Activated naive CD8-positive, alpha-beta T cell treated with anti-CD3 and anti-CD28 coated beads, Interleukin-2, amount 10 ng/mL, durations not matched to agents 7 days and 5 days (primary cell): ENCODE measurements around the gene LONP1. TPM values are rescaled to one million over a fixed set of nuclear protein-coding genes. Genes with fewer than 3 reads are reported as not detected.
"Not testable (repeated sequence)": the region's sequence is repeated elsewhere in the genome, so short reads cannot be mapped to it uniquely, and the experiment has no call there.

ENCODE experiments used
- ATAC-seq: fragments of 150-1000 bp; cut with Tn5 transposase; one replicate; pipeline ENCODE4 v1.10.0; 2021; ENCODE audit warnings: low read depth, moderate library complexity
- POLR2A ChIA-PET: fragments of 350-600 bp; sonication (Branson Sonifier 250); formaldehyde crosslinking; loops from one replicate; lab custom pipeline; 2021; ENCODE audit warnings: antibody characterized with exemption; lab: Charles Lee
- DNase-seq: peaks from one replicate; pipeline ENCODE4 v3.0.0; 2021
- H3K27ac Mint-ChIP-seq: one replicate; pipeline ENCODE4 v1.8.0; 2022; ENCODE audit warnings: mild to moderate bottlenecking, mixed read lengths
- H3K27me3 Mint-ChIP-seq: one replicate; pipeline ENCODE4 v1.8.0; 2022; ENCODE audit warnings: mild to moderate bottlenecking, moderate library complexity, mixed read lengths
- H3K36me3 Mint-ChIP-seq: one replicate; pipeline ENCODE4 v1.8.0; 2021; ENCODE audit warnings: mild to moderate bottlenecking, mixed read lengths
- H3K4me1 Mint-ChIP-seq: one replicate; pipeline ENCODE4 v1.8.0; 2021; ENCODE audit warnings: mixed read lengths
- H3K4me3 Mint-ChIP-seq: one replicate; pipeline ENCODE4 v1.8.0; 2022; ENCODE audit warnings: mild to moderate bottlenecking, moderate library complexity, mixed read lengths
- H3K9me3 Mint-ChIP-seq: one replicate; pipeline ENCODE4 v1.8.0; 2021; ENCODE audit warnings: mixed read lengths
- total RNA-seq, 2 experiments: library from RNA; stranded (reverse); gene quantifications; one replicate each; pipeline ENCODE4 v1.2.3, GENCODE V29; 2021

Gene LONP1
- total RNA-seq, 2 experiments from 2014 or later = 112 to 120 TPM

- H3K36me3 Mint-ChIP-seq, POLR2A ChIA-PET, H3K27ac Mint-ChIP-seq, H3K4me1 Mint-ChIP-seq, DNase-seq, H3K9me3 Mint-ChIP-seq, H3K4me3 Mint-ChIP-seq, ATAC-seq, H3K27me3 Mint-ChIP-seq: not testable (repeated sequence)
Observed at GRCh38 chr19:5733172-5733571, 13.2 kb upstream of the LONP1 start.

GRCh38 chr19:5727453-5728050 lies 7.6 kb upstream of the LONP1 start:
- no peaks in the 10 kb centered on the region for H3K4me1 Mint-ChIP-seq
- ATAC-seq (no peak), DNase-seq (no peak)
- peaks cover 8% of the 10 kb centered on the region for H3K27me3 Mint-ChIP-seq
- H3K4me3 Mint-ChIP-seq = no peak overlapping the region
- H3K27ac Mint-ChIP-seq = no peak overlapping the region
- POLR2A ChIA-PET = no interaction called here
- H3K9me3 Mint-ChIP-seq = no peaks in the 10 kb centered on the region
- no peaks in the 10 kb centered on the region for H3K36me3 Mint-ChIP-seq

GRCh38 chr19:5719274-5719960 lies 529 bp downstream of the LONP1 start:
- peak overlapping the region; percentile 97 for H3K4me3 Mint-ChIP-seq
- no peaks in the 10 kb centered on the region for H3K9me3 Mint-ChIP-seq
- ATAC-seq = no peak
- H3K27ac Mint-ChIP-seq = peak overlapping the region; percentile 95
- peaks cover 20% of the 10 kb centered on the region for H3K36me3 Mint-ChIP-seq
- H3K4me1 Mint-ChIP-seq = peaks cover 20% of the 10 kb centered on the region
- H3K27me3 Mint-ChIP-seq = no peaks in the 10 kb centered on the region
- POLR2A ChIA-PET = interaction anchor here (0.9 to 4.6 kb wide), 9 partner anchors 11 to 751 kb away, joined by 3 to 60 read pairs (median 18); partner anchors contain the start of genes DUS3L, KDM4B, NDUFA11 and RPL36
- DNase-seq = no peak

GRCh38 chr19:5718579-5719273 lies 1.2 kb downstream of the LONP1 start:
- POLR2A ChIA-PET = interaction anchor here (0.9 to 4.6 kb wide), 9 partner anchors 11 to 750 kb away, joined by 3 to 60 read pairs (median 18); partner anchors contain the start of genes DUS3L, KDM4B, NDUFA11 and RPL36
- peaks cover 20% of the 10 kb centered on the region for H3K4me1 Mint-ChIP-seq
- DNase-seq = no peak
- peak overlapping the region; percentile 97 for H3K4me3 Mint-ChIP-seq
- peaks cover 23% of the 10 kb centered on the region for H3K36me3 Mint-ChIP-seq
- no peaks in the 10 kb centered on the region for H3K9me3 Mint-ChIP-seq
- peak overlapping the region; percentile 95 for H3K27ac Mint-ChIP-seq
- H3K27me3 Mint-ChIP-seq = no peaks in the 10 kb centered on the region
- ATAC-seq = no peak

- DNase-seq (no peak), ATAC-seq (no peak)
- POLR2A ChIA-PET = interaction anchor here (0.9 to 4.6 kb wide), 8 partner anchors 10 to 749 kb away, joined by 3 to 60 read pairs (median 18); partner anchors contain the start of genes DUS3L, KDM4B, NDUFA11 and RPL36
- Mint-ChIP-seq H3K36me3 (peaks cover 23% of the 10 kb centered on the region), H3K4me1 (peaks cover 20% of the 10 kb centered on the region), H3K27ac (peak overlapping the region; percentile 95), H3K9me3 (no peaks in the 10 kb centered on the region), H3K4me3 (peak overlapping the region; percentile 97), H3K27me3 (no peaks in the 10 kb centered on the region)
Observed at GRCh38 chr19:5718037-5718578, 1.8 kb downstream of the LONP1 start.

- H3K27me3 Mint-ChIP-seq = no peaks in the 10 kb centered on the region
- peak overlapping the region; percentile 95 for H3K27ac Mint-ChIP-seq
- ATAC-seq (no peak), DNase-seq (no peak)
- peak overlapping the region; percentile 97 for H3K4me3 Mint-ChIP-seq
- peaks cover 23% of the 10 kb centered on the region for H3K36me3 Mint-ChIP-seq
- no peaks in the 10 kb centered on the region for H3K9me3 Mint-ChIP-seq
- peaks cover 20% of the 10 kb centered on the region for H3K4me1 Mint-ChIP-seq
- POLR2A ChIA-PET = interaction anchor here (0.6 to 4.6 kb wide), 7 partner anchors 9 to 749 kb away, joined by 3 to 60 read pairs (median 3); partner anchors contain the start of genes KDM4B and RPL36
Observed at GRCh38 chr19:5717215-5717935, 2.6 kb downstream of the LONP1 start.

- Mint-ChIP-seq H3K4me3 (no peak overlapping the region), H3K27me3 (no peaks in the 10 kb centered on the region), H3K4me1 (peaks cover 18% of the 10 kb centered on the region), H3K27ac (no peak overlapping the region), H3K36me3 (peaks cover 23% of the 10 kb centered on the region), H3K9me3 (no peaks in the 10 kb centered on the region)
- POLR2A ChIA-PET = interaction anchor here (0.5 to 0.7 kb wide), 4 partner anchors 16 to 415 kb away, joined by 3 to 5 read pairs (median 4); no protein-coding TSS in a partner anchor
- ATAC-seq (no peak), DNase-seq (no peak)
Observed at GRCh38 chr19:5714816-5715215, 5.1 kb downstream of the LONP1 start.

GRCh38 chr19:5713228-5713627 lies 6.7 kb downstream of the LONP1 start:
- H3K4me3 Mint-ChIP-seq = no peak overlapping the region
- POLR2A ChIA-PET = interaction anchor here (1.0 to 1.5 kb wide), 3 partner anchors 23 to 90 kb away, joined by 4 to 6 read pairs (median 4); partner anchors contain the start of genes RPL36, SAFB and SAFB2
- peaks cover 15% of the 10 kb centered on the region for H3K36me3 Mint-ChIP-seq
- no peaks in the 10 kb centered on the region for H3K27me3 Mint-ChIP-seq
- no peaks in the 10 kb centered on the region for H3K9me3 Mint-ChIP-seq
- no peak for DNase-seq
- no peak for ATAC-seq
- peaks cover 14% of the 10 kb centered on the region for H3K4me1 Mint-ChIP-seq
- H3K27ac Mint-ChIP-seq = no peak overlapping the region

GRCh38 chr19:5711713-5712161 lies 8.2 kb downstream of the LONP1 start:
- Mint-ChIP-seq H3K9me3 (no peaks in the 10 kb centered on the region), H3K27ac (no peak overlapping the region), H3K27me3 (no peaks in the 10 kb centered on the region), H3K4me1 (peaks cover 3% of the 10 kb centered on the region), H3K36me3 (peaks cover 9% of the 10 kb centered on the region), H3K4me3 (no peak overlapping the region)
- POLR2A ChIA-PET = interaction anchor here (1.5 kb wide), 1 partner anchor 89 kb away, joined by 6 read pairs; the partner anchor contains the start of genes SAFB and SAFB2
- DNase-seq = no peak
- ATAC-seq = no peak

- peaks cover 3% of the 10 kb centered on the region for H3K4me1 Mint-ChIP-seq
- no peak for DNase-seq
- H3K27me3 Mint-ChIP-seq = no peaks in the 10 kb centered on the region
- no peak overlapping the region for H3K4me3 Mint-ChIP-seq
- H3K9me3 Mint-ChIP-seq = no peaks in the 10 kb centered on the region
- no peak overlapping the region for H3K27ac Mint-ChIP-seq
- ATAC-seq = no peak
- peaks cover 12% of the 10 kb centered on the region for H3K36me3 Mint-ChIP-seq
- POLR2A ChIA-PET = no interaction called here
Observed at GRCh38 chr19:5711025-5711424, 8.9 kb downstream of the LONP1 start.

GRCh38 chr19:5707576-5708575 lies 12.1 kb downstream of the LONP1 start:
- H3K27ac Mint-ChIP-seq = no peak overlapping the region
- H3K9me3 Mint-ChIP-seq = no peaks in the 10 kb centered on the region
- no peak for DNase-seq
- no peak overlapping the region for H3K4me3 Mint-ChIP-seq
- peaks cover 10% of the 10 kb centered on the region for H3K36me3 Mint-ChIP-seq
- H3K27me3 Mint-ChIP-seq = no peaks in the 10 kb centered on the region
- ATAC-seq = no peak
- POLR2A ChIA-PET = interaction anchor here (0.7 to 3.0 kb wide), 2 partner anchors 11 to 159 kb away, joined by 6 to 18 read pairs; no protein-coding TSS in a partner anchor
- H3K4me1 Mint-ChIP-seq = no peaks in the 10 kb centered on the region
